GM19099 (cell line): ENCODE measurements around the gene ADD3.

Experiments
- POLR2A ChIP-seq: IDR thresholded peaks from 3 replicates; pipeline ENCODE4 v1.6.1; 2011; ENCODE audit warnings: low read depth; ENCODE audit not compliant: insufficient read length; ENCODE audit errors: extremely low read depth

The ADD3 gene

GRCh38 chr10:110172155-110172554, 164.4 kb downstream of the ADD3 start:
- no peak for TF ChIP-seq POLR2A

GRCh38 chr10:110174201-110174600, 166.4 kb downstream of the ADD3 start:
- no peak for TF ChIP-seq POLR2A

GRCh38 chr10:110174816-110175215, 167.0 kb downstream of the ADD3 start:
- no peak for TF ChIP-seq POLR2A

- no peak for TF ChIP-seq POLR2A
These were observed 167.6 kb downstream of the ADD3 start for GRCh38 chr10:110175406-110175805.

- no peak for TF ChIP-seq POLR2A
These were observed 168.6 kb downstream of the ADD3 start for GRCh38 chr10:110176141-110177030.

GRCh38 chr10:110179220-110179619, 171.4 kb downstream of the ADD3 start:
- no peak for TF ChIP-seq POLR2A

GRCh38 chr10:110181451-110181850, 173.7 kb downstream of the ADD3 start:
- no peak for TF ChIP-seq POLR2A

GRCh38 chr10:110181911-110182310, 174.1 kb downstream of the ADD3 start:
- no peak for TF ChIP-seq POLR2A

GRCh38 chr10:110184398-110184797, 176.6 kb downstream of the ADD3 start:
- no peak for TF ChIP-seq POLR2A
